A549 treated with DMSO at 1 μM for 4 hours (cell line): ENCODE measurements around the gene DEFB132. TPM values are rescaled to one million over a fixed set of nuclear protein-coding genes. Genes with fewer than 3 reads are reported as not detected.

Experiments used
- total RNA-seq: library from RNA; stranded (reverse); fragments of 200-300 nt; extraction: Qiagen RNA extraction; gene quantifications from 5 replicates; pipeline ENCODE4 v1.2.3, GENCODE V29; 2022; ENCODE audit warnings: low read depth

The DEFB132 gene, protein sequence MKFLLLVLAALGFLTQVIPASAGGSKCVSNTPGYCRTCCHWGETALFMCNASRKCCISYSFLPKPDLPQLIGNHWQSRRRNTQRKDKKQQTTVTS
- total RNA-seq: not detected in 5 replicates

DNA sequence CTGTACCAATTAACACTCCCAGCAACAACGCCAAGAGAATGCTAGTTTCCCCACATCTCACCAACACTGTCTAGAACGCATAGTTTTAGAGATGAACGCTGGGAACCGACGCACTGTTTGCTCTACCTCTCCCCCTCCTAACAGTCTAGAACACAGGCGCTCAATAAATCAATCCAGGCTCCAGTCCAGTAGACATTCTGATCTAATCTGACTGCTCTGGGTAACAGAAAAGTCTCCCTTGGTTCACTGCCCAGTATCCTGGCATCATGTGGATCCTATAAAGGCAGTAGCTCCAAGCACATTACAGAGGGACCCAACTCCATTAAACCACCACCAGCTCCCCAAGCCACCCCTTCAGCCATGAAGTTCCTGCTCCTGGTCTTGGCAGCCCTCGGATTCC, at the start of gene DEFB132:
TSS of gene DEFB132 (plus strand) at position 306 of the 400 bp plus-strand sequence. CDS start at position 361, 55 bp downstream.

GRCh38 chr20:226958-227357, 30.6 kb upstream of the DEFB132 start, which contains the start of gene DEFB129:
DEFB129 (plus strand) TSS chr20:227258; CDS start chr20:227289, 31 bp downstream.

DNA sequence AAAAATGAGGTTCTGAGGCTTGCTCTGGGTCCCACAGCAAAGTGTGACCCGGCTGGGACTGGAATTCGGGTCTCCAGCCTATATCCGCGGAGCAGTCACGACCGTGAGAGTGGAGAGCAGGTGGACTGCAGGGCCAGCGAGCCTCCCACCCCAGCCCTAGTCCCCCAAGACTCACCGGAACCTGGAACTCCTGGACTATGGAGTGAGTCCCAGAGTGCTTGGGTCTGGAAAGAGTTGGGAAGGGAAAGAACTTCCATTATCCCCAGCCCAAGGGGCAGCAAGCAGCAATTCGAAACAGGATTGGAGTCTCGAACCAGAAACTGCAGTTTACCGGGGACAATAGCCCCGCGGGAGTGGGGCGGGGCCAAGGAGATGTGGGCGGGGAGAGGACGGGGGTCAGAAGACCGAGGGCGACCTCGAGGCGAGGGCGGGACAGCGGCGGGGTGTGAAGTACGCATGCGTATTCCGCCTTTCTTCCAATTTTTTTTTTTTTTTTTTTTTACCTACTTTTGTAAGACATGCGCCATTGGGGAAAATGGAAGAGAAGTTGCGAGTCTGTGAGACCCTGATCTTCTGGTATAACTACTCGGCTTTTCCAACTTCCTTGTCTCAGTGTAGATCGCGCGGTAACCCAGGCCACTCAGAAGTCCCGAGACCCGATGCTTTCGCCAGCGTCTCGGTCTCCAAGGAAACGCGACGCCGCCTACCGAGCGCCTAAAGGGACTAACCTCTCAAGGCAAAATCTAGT, 32.7 kb downstream of the DEFB132 start, which contains the start of gene C20orf96:
TSS of gene C20orf96 (minus strand) at position 667 of the 748 bp plus-strand sequence. CDS start at position 527, 140 bp downstream.

DNA sequence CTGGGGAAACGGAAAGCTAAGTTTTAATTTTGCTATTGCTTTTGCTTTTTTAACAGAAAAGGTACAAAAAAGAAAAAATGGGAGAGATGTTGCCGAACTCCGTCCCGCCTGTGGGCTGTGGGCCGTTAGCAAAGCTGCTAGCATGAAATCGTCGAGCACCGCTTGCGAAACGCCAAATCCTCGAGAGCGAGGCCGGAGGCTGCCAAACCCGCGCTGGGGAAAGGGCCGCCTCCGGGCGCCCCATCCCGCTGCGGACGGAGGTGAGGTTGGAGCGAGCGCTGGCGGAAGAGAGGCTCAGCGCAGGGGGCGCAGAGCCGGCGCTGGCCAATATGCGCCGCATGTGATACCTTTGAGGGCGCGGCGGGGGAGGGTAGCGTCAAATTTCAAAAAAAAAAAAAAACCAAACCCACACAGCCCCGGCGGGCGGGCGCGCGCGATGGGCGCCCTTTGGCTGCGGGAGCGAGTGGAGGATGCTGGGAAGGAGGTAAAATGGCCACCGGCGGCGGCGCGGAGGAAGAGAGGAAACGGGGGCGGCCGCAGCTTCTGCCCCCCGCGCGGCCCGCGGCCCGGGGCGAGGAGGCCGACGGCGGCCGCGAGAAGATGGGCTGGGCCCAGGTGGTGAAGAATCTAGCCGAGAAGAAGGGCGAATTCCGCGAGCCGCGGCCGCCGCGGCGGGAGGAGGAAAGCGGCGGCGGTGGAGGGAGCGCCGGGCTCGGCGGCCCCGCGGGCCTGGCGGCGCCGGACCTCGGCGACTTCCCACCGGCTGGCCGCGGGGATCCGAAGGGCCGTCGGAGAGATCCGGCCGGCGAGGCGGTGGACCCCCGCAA, 39.8 kb downstream of the DEFB132 start, which contains the start of gene ZCCHC3:
TSS of gene ZCCHC3 (plus strand) at position 473 of the 827 bp plus-strand sequence. CDS start at position 490, 17 bp downstream.

Other genes starting within 250 kb of the DEFB132 start
- gene DEFB125, start 170.1 kb upstream of the DEFB132 start, total RNA-seq: not detected in 5 replicates
- not detected in 5 replicates for gene DEFB126, start 115.1 kb upstream of the DEFB132 start, total RNA-seq
- gene DEFB127, start 100.3 kb upstream of the DEFB132 start, total RNA-seq: not detected in 5 replicates
- gene DEFB128, start 68.0 kb upstream of the DEFB132 start, total RNA-seq: not detected in 5 replicates
- not detected in 5 replicates for gene DEFB129, start 30.5 kb upstream of the DEFB132 start, total RNA-seq
- 9.4 to 11.3 TPM (median 11.1 TPM) in 5 replicates for gene C20orf96, start 33.0 kb downstream of the DEFB132 start, total RNA-seq
- 18.7 to 23.4 TPM (median 21.2 TPM) in 5 replicates for gene ZCCHC3, start 39.8 kb downstream of the DEFB132 start, total RNA-seq
- 20.0 to 29.3 TPM (median 24.2 TPM) in 5 replicates for gene SOX12, start 67.8 kb downstream of the DEFB132 start, total RNA-seq
- 55.9 to 68.2 TPM (median 59.5 TPM) in 5 replicates for gene NRSN2, start 89.4 kb downstream of the DEFB132 start, total RNA-seq
- 39.8 to 57.3 TPM (median 47.1 TPM) in 5 replicates for gene TRIB3, start 123.0 kb downstream of the DEFB132 start, total RNA-seq
- 109 to 151 TPM (median 138 TPM) in 5 replicates for gene RBCK1, start 150.6 kb downstream of the DEFB132 start, total RNA-seq
- 33.0 to 37.6 TPM (median 37.2 TPM) in 5 replicates for gene TBC1D20, start 204.8 kb downstream of the DEFB132 start, total RNA-seq